ENCODE results near the gene RNF141. TPM values are rescaled to one million over a fixed set of nuclear protein-coding genes. Genes with fewer than 3 reads are reported as not detected.

RNF141 gene
- total RNA-seq, 6 donors from 2014 or later: 13.2 to 74.6 (median 43.1) TPM

GRCh38 chr11:10504490-10504889, 36.5 kb downstream of the RNF141 start:
- Histone ChIP-seq H3K27ac (peak overlapping the region in 3 of 4 donors; percentile 53 to 76 (median 69)), H3K36me3 (peaks cover 4 to 29% (median 14%) of the 10 kb centered on the region in 4 donors), H3K4me1 (peaks cover 3 to 8% (median 5%) of the 10 kb centered on the region in 4 donors), H3K4me3 (no peak overlapping the region), H3K27me3 (no peaks in the 10 kb centered on the region), H3K9me3 (no peaks in the 10 kb centered on the region)
- WGBS, 2 donors: 94 to 96% methylated on average over 11 of the region's 11 CpGs
- DNase-seq (no peak), ATAC-seq (ENCODE audit: low FRiP score in 2 of 2) (no peak)
- no peak for TF ChIP-seq POLR2AphosphoS5 (IDR thresholded peaks at IDR 0.05)
- no peak for TF ChIP-seq EP300 (IDR thresholded peaks at IDR 0.05)
- TF ChIP-seq POLR2A (IDR thresholded peaks at IDR 0.05): no peak
- no peak for TF ChIP-seq CTCF (IDR thresholded peaks at IDR 0.05)

GRCh38 chr11:10503777-10504480, 37.1 kb downstream of the RNF141 start:
- no peak overlapping the region for H3K4me3 ChIP-seq
- DNase-seq (peak in 1 of 2 donors; percentile 64), ATAC-seq (ENCODE audit: low FRiP score in 2 of 2) (peak in 1 of 2 donors; percentile 70)
- no peaks in the 10 kb centered on the region for H3K9me3 ChIP-seq
- peak overlapping the region; percentile 61 to 76 (median 70) for H3K27ac ChIP-seq
- 79 to 88% methylated on average over 5 of the region's 5 CpGs for WGBS, 2 donors
- H3K4me1 ChIP-seq: peaks cover 3 to 8% (median 5%) of the 10 kb centered on the region in 4 donors
- H3K36me3 ChIP-seq: peaks cover 4 to 34% (median 15%) of the 10 kb centered on the region in 4 donors
- H3K27me3 ChIP-seq: no peaks in the 10 kb centered on the region
- TF ChIP-seq CTCF (IDR thresholded peaks at IDR 0.05): no peak
- no peak for TF ChIP-seq POLR2A (IDR thresholded peaks at IDR 0.05)
- no peak for TF ChIP-seq EP300 (IDR thresholded peaks at IDR 0.05)
- TF ChIP-seq POLR2AphosphoS5 (IDR thresholded peaks at IDR 0.05): no peak

- Histone ChIP-seq H3K4me1 (peaks cover 3 to 8% (median 5%) of the 10 kb centered on the region in 4 donors), H3K36me3 (peaks cover 4 to 40% (median 20%) of the 10 kb centered on the region in 4 donors), H3K9me3 (no peaks in the 10 kb centered on the region), H3K4me3 (no peak overlapping the region), H3K27me3 (no peaks in the 10 kb centered on the region), H3K27ac (peak overlapping the region; percentile 61 to 76 (median 71))
- DNase-seq (peak in 1 of 2 donors; percentile 48), ATAC-seq (ENCODE audit: low FRiP score in 2 of 2) (peak in 1 of 2 donors; percentile 78)
- WGBS, 2 donors: 66 to 75% methylated on average over 2 of the region's 2 CpGs
- TF ChIP-seq CTCF (IDR thresholded peaks at IDR 0.05) (no peak), POLR2AphosphoS5 (IDR thresholded peaks at IDR 0.05) (peak in 1 of 2 donors; percentile 9)
These were observed 37.8 kb downstream of the RNF141 start for GRCh38 chr11:10503221-10503620.

GRCh38 chr11:10502770-10503169, 38.2 kb downstream of the RNF141 start:
- peaks cover 7 to 44% (median 24%) of the 10 kb centered on the region in 4 donors for H3K36me3 ChIP-seq
- peak; percentile 54 to 68 for ATAC-seq (ENCODE audit: low FRiP score in 2 of 2)
- WGBS, 2 donors: 75 to 94% methylated on average over 3 of the region's 3 CpGs

More at GRCh38 chr11:10502770-10503169, 38.2 kb downstream of the RNF141 start:
- H3K9me3 ChIP-seq: no peaks in the 10 kb centered on the region
- peaks cover 3 to 8% (median 5%) of the 10 kb centered on the region in 4 donors for H3K4me1 ChIP-seq
- H3K27ac ChIP-seq: peak overlapping the region; percentile 61 to 76 (median 71)
- H3K4me3 ChIP-seq: no peak overlapping the region
- TF ChIP-seq CTCF (IDR thresholded peaks at IDR 0.05) (no peak), POLR2AphosphoS5 (IDR thresholded peaks at IDR 0.05) (no peak), EP300 (IDR thresholded peaks at IDR 0.05) (no peak), POLR2A (IDR thresholded peaks at IDR 0.05) (no peak)
- no peaks in the 10 kb centered on the region for H3K27me3 ChIP-seq
- DNase-seq: peak in 1 of 2 donors; percentile 67

All from upper lobe of left lung (tissue), 6 donors.